HG03439 (cell line): ENCODE data around the gene LETM1.
"Not testable (repeated sequence)": the region's sequence is repeated elsewhere in the genome, so short reads cannot be mapped to it uniquely, and the experiment has no call there.

ENCODE experiments used
- ATAC-seq: cut with Tn5 transposase; IDR thresholded peaks from one replicate; pipeline ENCODE4 v1.9.1; 2021; ENCODE audit warnings: mild to moderate bottlenecking, moderate library complexity; ENCODE audit not compliant: unreplicated experiment

The LETM1 gene

DNA sequence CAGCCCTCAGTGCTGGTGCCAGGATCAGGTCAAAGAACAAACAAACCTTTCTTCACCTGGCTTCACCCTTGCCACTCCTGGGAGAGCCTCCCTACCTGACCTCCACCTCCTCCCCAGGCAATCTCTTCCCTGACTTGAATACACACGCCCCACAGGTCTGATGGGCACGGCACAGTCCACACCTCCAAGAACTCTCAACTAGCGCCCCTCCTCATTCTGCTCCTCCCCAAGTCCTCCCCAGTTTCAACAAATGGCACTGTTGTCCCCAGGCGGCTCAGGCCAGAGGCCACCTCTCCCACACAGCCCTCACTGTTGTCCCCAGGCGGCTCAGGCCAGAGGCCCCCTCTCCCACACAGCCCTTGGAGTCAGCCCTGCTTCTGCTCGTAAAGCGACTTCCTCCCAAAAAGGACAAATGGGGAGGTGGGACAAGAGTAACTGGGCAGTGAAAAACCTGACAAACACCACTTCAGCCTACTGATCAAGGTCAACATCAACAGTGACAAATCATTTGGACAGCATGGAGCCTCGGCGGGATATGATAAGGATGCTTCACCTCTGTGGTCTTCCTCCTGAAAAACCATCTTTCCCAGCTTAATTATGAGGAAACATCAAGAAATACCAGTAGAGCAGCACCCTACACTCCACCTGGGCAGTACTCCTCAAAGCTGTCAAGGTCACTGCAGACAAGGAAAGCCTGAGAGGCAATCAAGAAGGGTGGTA lies 2.9 kb downstream of the LETM1 start:
- no peak for ATAC-seq

DNA sequence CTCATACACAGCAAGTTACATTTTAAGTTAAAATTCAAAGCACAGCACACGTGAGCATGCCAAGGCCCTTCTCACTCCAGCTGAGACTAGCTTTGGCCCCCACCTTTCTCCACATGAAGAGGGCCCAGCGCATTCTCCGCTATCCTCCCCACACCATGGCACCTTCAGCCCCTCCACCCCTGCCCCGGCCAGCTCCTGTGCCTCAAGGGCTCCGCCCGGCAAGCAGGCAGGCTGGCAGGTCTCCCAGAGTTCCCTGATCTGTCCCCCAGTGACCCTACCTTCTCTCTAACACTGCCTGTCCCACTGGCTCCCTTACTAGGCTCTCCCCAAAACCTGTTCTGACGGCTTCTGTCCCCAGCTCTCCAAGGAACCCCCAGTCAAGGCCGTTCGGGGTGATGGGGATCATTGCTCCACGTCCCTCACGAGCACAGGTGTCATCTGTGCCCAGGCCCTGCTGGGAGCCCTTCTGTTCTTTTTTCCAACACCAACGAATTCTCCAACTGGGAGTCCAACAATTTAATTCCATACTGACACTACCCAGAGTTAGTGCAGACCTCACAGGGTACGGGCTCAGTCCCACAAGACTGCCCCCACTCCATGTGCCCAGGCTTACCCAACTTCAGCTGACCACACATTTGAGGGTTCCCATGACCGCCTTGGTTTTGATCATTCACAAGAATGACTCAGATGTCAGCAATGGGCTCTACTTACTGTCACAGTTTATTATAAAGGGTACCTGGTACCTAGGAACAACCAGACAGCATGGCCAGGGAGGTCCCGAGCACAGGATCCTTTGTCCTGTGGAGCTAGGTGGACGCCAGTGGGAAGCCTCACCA lies 4.2 kb downstream of the LETM1 start:
- ATAC-seq, result no peak

DNA sequence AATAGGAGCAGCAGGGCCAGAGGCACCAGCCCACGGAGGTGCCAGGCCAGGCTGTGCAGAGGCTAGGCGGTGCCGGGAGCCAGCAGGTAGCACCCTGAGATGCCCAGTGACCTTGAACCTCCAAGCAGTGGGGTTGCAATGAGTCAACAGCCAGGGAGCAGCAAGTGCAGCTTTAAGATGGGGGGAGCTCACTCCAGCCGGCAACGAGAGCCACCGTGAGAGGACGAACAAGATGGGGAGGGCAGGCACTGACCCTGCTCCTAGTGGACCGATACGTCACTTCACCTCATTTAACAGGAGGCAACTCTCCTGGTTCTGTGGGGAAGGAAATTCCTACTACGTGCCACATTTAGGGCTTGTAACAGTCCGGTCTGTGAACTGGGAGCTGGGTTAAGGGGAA lies 4.8 kb downstream of the LETM1 start:
- ATAC-seq, result no peak

DNA sequence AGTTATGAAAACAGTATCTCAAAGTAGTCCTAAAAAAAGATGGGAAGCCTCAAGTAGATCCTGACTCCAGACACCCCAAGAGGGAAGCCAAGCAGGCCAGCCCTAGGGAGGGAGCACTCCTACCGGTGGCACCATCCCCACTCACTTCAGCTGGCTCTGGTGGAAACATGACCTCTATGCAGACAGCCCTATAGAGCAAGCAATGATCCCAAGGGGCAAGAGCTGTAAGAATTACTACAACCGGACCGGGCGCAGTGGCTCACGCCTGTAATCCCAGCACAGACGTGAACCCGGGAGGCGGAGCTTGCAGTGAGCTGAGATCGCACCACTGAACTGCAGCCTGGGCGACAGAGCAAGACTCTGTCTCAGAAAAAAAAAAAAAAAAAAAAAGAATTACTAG lies 5.7 kb downstream of the LETM1 start:
- no peak for ATAC-seq

DNA sequence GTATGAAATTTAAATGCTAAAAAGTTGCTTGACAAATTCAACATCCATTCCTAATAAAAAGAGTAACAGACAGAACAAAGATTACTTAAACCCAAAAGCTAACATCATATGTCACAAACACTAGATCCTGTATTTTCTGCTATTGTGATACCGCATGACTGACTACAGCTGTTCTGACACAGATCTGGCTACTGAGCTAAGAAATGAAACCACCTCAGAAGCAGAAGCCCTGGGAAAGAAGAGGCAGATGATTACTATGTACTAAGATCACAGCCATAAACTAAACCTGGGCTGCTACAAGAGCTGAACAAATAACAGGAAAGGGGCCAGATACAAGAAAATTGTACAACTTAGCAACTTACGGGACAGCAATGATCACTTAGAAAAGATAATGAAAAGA lies 9.4 kb downstream of the LETM1 start:
- no peak for ATAC-seq

DNA sequence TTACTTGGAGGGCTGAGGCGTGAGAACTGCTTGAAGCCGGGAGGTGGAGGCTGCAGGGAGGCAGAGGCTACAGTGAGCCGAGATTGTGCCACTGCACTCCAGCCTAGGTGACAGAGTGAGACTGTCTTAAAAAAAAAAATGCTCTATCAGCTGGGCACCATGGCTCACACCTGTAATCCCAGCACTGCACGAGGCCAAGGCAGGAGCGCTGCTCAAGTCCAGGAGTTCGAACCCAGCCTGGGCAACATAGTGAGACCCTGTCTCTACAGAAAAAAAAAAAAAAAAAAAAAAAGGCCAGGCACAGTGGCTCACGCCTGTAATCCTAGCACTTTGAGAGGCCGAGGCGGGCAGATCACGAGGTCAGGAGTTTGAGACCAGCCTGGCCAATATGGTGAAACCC lies 11.3 kb downstream of the LETM1 start:
- ATAC-seq, result not testable (repeated sequence)

DNA sequence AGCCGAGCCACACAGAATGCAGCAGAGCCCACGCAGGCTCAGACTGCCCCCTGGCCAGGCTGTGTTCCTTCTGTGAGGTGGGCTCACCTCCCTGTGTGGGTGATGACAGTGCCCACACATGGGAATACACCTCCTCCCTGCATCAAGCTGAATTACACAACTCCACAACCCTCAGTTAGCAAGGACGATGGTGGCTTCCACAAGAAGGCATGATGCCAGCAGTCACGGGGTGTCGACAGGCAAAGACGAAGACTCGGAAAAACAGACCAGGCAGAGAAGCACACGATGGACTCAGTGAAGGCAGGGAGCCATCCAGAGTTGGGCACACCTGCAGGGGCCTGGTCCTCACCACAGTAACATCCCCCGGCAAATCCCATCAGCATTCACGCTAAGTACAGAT lies 12.1 kb downstream of the LETM1 start:
- no peak for ATAC-seq

DNA sequence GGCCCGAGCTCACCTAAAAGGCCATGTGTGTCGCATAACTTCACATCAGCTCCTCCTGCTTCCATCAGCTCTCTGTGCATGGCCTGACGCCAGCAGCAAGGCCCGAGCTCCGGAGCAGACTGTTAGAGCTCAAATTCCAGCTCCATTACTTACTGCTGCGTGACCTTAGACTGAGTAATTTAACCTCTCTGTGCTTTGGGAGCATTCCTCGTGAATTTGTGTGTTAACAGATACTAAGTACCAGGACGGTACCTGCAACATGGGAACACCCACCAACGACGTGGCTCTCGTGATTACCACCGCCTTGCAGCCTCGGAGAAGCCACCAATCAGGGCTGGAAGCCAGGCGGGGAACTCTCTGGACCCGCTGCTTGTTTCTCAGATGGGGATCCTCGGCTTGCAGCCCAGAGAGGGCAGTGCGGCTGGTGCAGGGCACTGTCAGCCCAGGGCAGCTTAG lies 12.9 kb downstream of the LETM1 start:
- no peak for ATAC-seq

DNA sequence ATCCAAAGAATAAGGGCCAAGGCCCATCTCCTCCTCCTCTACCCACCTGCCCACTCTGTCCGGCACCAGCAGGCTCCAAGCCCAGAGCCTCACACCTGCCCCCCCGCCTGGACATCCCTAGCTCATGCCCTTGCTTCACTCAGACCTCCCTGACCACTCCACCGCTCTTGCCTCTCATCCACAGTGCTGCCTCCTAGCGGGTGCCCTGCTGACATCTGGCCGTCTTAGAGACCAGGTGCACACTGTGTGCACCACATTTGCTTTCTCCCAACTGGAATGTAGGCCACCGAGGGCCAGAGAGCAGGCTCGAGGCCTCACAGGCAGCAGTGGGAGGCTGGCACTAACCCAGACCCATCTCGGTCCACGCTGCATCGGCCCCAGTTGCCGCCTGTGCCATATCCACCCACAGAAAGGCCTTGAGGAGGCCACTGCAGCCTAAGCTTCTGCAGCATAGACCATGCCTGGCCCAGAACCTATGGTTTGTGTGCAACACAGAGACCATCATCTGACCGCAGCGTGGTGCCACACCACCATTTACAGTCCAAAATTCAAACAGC lies 13.5 kb downstream of the LETM1 start:
- no peak for ATAC-seq

DNA sequence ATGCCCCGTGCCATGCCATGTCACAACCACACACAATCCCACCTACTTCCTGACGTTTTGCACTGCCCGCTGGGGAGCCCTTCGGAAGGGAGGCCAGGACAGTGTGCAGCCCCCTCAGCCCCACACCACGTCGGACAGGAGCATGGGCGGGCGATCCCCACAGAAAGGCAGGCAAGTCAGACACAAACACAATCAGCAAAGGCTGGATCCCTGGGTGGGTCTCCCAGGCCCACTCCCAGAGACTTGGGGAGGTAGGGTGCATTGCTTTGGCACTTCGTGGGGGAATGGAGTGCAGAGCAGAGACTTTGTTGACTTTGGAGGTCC lies 14.1 kb downstream of the LETM1 start:
- ATAC-seq, result no peak

DNA sequence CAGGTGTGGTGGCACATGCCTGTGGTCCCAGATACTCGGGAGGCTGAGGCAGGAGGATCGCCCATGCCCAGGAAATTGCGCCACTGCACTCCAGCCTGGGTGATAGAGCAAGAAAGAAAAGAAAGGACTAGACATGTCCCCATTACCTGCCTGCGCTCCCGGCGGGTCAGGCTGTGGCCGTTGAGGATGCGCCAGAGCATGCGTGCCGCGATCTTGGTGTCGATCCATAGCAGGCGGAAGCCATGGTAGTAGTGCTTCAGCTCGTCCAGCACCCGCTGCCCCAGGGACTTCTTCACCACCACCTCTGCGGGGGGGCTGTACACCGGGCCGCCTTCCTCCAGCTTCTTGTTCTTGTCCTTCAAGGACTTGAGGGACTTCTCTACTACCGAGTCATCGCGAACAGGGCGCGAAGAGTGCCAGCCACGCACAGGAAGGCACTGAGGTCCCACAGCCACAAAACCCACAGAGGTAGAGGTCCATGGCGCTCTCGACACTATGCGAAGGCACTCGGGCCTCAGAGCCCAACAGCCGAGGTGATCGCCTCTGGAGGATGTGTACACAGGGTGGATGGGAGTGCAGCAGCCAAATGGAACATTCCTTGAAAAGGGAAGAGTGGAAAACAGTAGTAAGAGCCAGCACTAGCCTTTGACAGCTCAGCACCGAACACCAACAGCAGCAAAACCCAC lies 14.6 kb downstream of the LETM1 start:
- no peak for ATAC-seq

DNA sequence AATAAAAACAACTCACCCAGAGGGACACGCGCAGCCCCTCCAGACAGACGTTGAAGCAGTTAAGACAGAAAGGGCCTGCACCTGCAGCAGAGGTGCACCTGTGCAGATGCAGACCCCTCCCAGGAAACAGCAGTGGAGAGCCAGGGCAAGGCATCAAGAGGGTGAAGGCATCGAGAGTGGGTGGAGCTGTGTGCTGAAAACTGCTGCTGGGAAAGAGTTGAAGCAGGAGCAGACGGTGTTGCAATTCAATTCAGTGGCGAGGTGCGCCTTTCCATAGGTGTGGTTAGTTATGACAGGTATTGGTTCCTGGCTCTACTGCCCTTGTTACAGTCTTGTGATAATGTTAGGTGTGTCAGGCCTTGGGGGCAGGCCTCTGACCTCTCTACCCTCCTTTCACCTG lies 16.7 kb downstream of the LETM1 start:
- ATAC-seq, result no peak

DNA sequence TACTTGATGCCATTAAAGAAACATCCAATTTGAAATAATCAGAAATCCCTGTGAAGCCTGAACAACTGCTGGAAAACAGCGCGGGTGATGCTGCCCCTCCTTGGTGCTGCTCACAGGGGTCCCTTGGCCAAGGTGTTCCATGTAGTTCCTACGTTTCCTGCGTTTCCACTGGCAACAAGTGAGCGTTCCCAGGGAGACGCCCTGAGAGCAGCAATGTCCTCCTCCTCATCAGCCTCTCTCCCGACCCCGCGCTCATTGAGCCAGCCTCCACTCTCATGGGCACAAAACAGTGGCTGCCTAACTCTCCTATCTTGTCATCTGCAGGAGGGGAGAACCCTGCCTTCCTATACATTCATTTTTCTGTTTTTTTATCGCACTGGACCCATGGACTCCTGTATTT lies 18.9 kb downstream of the LETM1 start:
- ATAC-seq, result no peak

DNA sequence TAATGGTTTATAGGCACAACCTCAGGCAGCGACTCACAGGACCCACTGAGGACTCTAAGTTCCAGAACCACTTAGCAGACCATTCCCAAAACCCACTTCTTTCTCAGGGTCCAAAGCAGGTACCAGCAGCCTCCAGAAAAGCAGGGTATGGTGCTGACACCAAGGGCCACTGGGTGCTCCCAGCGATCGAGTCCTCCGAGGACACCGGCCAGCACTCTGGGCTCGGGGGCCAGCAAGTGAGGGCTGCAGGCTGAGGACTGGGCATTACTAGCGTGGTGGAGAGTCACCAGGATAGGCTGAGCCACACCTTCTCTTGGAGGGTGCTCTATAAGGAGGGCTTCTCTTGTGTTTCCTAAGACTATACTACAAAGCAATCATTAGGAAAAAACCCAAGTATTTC lies 19.3 kb downstream of the LETM1 start:
- no peak for ATAC-seq

DNA sequence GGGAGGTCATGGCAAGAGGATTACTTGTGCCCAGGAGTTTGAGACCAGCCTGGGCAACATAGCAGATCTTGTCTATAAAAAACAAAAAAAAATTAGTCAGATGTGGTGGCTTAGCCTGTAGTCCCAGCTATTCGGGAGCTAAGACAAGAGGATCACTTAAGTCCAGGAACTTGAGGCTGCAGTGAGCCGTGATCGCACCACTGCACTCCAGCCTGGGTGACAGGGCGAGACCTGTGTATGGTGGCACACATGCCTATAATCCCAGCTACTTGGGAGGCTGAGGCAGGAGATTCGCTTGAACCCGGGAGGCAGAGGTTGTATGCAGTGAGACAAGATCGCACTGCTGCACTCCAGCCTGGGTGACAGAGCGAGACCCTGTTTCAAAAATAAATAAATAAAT lies 20.1 kb downstream of the LETM1 start:
- not testable (repeated sequence) for ATAC-seq

DNA sequence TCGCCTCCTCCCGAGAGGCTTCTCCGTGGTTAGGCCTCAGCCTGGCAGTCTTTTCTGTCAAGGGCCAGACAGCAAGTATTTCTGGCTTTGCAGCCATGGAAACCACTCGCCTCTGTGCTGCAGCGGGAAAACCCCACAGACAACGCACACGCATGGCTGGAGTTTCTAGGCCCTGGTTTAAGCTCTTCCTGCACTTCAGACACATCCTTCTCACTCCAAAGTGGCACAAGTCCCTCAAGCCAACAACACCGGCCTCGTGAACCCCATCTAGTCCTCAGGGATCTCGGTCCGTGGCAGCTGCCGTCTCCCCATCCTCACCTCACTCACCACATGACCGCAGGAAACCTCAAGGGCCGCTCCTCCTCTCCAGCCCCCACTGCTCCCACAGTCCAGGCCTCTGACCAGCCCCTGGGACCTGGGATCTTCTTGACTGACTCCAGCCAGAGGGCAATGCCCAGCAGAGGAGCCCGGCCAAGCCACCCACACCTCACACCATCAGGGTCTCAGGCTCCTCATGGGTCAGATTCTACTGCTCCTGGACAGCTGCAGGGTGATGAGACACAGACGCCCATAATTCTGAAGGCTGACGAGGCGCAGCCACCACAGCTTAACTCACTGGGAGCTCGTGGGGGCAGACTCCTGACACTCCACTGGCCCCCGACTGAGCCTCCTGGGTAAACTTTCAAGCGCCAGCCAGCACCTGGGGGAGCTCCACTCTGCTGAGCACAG lies 21.7 kb downstream of the LETM1 start:
- ATAC-seq, result no peak

DNA sequence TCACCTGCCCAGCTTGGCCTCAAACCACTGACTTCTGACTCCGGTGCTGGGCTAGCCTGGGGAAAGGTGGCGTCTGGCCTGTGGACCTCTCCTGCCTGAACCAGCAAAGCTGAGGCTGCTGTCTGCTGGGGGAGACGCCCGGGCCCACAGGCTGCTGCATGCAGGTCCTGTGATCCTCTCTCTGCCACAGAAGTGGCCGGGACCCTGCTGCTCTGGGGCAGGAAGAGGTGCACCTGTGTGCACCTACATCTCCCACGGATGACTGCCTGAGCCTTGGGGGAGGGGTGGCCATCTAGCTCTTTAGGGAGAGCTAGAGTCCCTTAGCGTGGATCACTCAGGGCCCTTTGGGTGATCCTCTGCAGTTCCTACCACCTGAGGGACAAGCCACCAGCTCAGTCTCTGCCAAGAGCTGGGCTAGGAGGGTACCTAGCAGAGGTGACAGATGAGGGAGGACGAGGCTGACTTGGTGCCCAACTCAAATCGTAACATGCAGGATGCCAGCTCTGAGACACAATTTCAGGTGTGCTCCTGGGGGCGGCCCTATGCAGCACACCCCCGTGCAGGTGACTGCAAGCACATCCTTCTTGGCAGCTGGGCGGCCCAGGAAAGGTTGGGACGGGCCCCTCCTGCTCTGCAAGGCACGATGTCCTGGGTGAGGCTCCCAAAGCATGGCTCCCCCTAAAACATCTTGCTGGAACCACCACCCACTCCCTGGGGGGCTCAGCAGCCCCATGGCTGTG lies 22.5 kb downstream of the LETM1 start:
- no peak for ATAC-seq

DNA sequence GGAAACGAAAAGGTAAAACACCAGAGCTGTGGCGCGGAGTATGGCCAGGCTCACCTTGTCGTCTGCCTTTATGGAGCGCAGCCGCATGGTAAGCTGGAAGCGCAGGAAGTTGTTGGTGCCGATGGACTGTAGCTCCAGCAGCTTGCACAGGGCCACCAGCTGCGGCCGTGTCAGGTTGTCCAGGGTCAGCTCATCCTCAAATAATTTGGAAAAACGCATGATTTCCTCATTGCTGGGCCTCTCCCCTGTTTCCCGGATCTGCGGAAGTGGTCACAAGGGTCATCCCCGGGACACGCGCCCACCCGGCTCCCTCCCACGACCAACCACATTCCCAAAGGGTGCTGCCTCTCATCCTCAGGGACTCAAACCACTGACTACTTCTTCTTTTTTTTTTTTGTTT lies 23.3 kb downstream of the LETM1 start:
- no peak for ATAC-seq

DNA sequence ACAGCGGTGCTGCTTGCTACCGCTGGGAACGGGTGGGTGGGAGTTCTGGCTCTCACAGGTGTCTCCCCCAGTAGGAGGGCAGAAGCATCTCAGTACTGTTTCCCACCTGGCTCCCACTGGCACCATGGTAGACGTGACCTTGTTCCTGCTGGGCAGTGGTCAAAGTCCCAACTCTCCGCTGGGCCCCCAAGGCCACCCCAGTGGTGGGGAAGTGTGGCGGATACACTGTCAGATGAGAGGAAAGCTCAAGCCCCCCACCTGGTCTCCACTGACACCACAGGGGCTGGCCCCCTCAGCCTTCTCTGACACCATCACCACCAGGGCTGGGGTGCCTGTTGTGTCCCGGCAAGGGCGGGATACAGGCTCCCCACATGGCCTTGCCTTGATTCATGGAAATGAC lies 24.6 kb downstream of the LETM1 start:
- no peak for ATAC-seq

DNA sequence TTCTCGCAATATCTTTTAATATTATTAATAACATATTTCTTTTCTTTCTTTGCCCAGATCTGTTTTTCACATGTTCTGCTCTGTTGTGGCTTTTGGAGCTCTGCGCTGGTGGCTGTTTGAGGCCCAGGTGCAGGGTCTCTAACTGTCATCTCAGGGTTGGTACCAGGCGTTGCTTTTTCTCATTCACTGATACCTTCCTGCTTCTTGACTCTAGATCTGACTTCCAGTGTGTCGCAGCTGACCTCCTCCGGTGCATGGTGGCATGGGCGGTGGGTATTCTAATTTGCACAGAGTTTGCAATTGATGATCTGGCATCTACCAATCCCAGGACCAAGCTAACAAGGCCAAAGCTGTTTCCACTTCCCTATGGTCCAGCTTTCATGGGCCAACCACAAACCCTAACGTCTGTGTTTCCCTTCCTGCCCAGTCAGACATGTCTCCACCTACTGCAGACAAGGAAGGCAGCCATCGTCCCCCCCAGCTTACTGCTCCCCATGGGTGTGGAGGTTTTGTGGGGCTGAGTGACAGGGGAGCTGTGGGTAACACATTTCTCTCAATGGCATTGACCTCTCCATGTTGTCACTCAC lies 25.2 kb downstream of the LETM1 start:
- ATAC-seq, result no peak
